Stomach (tissue), 4 donors: ENCODE measurements around the gene CGN.

Source experiments
- CTCF ChIP-seq, 7 experiments: fragments of 450-650 bp in 4 of 7; fragments of 200-600 bp in 3 of 7; sonication (generic) in 3 of 7; IDR thresholded peaks; one replicate each; pipeline ENCODE4 v1.5.1; 2016 to 2019; ENCODE audit warnings: antibody characterized with exemption in 7 of 7, control low read depth in 2 of 7, mild to moderate bottlenecking in 1 of 7
- EP300 ChIP-seq: sonication (generic); formaldehyde crosslinking; IDR thresholded peaks from one replicate; pipeline ENCODE4 v1.6.1; 2017; ENCODE audit warnings: antibody characterized with exemption
- POLR2A ChIP-seq, 4 donors: fragments of 450-650 bp; IDR thresholded peaks; one replicate each; pipeline ENCODE4 v1.6.1; 2016; ENCODE audit warnings: antibody characterized with exemption in 4 of 4, control low read depth in 2 of 4, mild to moderate bottlenecking in 1 of 4, moderate library complexity in 1 of 4
- POLR2AphosphoS5 ChIP-seq, 3 donors: sonication (generic); formaldehyde crosslinking; IDR thresholded peaks; one replicate each; pipeline ENCODE4 v1.6.1; 2016; ENCODE audit warnings: antibody characterized with exemption in 3 of 3

GRCh38 chr1:151499930-151500329 is 11.3 kb upstream of the CGN start:
- TF ChIP-seq CTCF (IDR thresholded peaks at IDR 0.05) (no peak), POLR2AphosphoS5 (IDR thresholded peaks at IDR 0.05) (no peak), POLR2A (IDR thresholded peaks at IDR 0.05) (no peak), EP300 (no peak)
